T follicular helper cell (primary cell): ENCODE results near the gene S100A5.

Experiments
- DNase-seq: peaks from one replicate; pipeline ENCODE4 v3.0.0-alpha.2; 2020; ENCODE audit warnings: low read depth

The S100A5 gene

DNA sequence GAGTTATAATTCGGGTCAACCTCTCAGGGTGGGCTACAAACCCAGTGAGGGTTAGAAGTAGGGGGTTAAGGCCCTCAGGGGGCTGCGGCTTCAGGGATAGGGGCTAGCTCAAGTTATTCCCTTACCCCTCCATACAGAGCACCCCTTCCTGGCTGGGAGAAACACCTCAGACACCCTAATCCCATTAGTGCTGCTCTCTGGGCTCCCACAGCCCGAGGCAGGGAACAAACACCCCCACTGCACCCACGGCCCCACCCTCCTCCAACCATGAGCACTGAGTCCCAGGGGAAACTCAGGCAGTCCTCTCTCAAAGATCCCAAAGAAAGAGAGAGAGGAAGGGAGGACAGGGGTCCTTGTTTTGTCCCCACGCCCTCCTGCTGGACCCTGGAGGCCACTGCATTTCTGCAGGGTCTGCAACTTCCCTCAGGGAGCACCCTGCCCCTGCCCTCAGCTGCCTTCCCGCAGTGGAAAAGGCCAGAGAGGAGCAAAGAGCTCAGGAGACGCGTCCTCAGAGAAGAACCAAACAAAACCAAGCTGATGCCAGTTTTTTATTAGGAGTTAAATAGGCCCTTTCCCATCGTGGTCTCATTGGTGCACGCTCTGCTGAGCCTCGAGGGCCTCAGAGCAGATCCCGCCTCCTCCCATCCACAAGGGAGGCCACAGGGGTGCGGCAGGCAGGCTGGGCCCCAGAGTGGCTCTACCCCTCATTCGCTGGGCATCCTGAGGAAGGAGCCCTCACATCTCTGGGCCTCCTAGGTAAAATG, 6.2 kb upstream of the S100A5 start:
- no peak for DNase-seq

DNA sequence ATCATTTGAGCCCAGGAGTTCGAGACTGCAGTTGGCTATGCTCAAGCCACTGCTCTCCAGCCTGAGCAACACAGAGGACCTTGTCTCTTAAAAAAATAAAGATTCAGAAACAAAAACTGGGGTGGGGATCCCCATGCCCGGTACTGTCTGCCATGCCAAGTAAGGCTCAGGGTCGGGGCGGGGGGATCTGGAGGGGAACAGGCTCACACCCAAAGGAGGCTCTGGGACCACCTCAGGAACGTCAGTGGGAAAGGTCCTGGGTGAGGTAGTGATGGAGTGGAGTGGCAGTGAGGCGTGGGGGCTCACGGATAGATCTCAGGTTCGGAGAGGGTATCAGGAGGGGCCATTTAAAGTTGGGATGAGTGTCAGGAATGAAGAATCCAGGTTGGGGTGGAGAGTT, 5.6 kb upstream of the S100A5 start:
- DNase-seq, result no peak

DNA sequence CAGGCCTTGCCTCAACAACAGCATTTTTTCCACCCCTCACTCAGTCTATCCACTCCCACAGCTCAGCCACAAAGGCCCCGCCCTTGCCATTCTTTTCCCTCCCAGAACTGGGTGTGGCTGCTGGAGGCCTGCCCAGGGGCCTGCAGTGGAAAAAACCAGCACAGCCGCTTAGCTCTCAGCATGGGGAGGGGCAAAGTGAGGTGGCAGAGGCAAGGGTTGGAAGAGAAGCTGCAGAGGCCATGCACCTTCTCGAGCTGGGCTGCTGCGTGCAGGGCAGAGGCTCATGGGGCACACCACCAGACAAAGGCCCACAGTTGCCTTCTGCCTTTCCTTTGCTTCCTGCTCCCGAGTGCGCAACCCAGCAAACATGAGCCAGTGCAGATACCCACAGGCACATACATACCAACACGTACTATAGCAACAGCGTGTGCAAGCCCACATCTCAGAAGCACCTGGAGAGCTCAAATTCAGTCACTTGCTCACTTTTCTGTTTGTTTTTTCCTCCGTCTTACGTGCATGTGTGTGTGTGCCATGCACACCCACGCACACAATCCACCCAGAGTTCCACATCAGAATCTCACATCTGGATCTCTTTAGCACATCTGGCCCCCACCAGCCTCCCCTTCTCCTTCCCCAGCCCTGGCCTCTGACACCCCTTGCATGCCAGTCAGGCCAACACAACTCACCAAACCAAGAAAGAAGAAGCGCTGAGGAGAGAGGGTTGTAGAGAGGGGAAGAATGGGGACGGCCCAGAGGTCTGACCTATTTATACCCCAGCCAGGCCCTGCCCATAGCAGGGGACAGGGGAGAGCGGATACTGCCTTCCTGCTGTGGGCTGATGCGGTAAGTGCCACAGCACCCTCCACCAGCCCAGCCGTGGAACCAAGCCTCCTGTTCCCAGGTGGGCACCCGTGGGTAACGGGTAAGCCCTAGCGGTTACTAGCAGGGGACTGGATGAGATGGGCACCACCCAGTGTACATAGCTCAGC, 4.6 kb upstream of the S100A5 start, which contains the start of gene S100A4:
S100A4 (minus strand) TSS at position 740 of the 989 bp plus-strand sequence. CDS start 1,012 bp downstream, outside the sequence.
- DNase-seq, result peak; percentile 70

DNA sequence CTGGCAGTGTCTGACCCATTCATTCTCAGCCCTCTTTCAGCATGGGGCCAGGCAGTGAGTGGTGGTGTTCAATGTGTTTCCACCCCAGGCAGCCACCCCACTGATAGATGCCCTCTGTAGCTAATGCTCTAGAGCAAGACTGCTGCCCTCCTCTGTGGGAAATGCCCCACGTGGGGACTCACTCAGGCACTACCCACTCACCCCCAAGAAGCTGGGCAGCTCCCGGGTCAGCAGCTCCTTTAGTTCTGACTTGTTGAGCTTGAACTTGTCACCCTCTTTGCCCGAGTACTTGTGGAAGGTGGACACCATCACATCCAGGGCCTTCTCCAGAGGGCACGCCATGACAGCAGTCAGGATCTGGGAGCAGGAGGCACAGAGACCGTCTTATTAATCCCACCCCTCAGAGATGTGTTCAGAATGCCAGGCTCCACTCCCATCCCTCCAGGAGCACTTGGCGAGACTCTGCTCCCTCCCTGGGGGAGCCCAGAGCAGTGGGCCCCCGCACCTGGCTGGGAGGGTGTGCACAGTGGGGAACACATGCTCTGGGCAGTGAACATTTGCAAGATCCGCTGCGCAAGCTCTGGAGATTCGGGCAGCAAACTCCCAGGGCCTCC, 3.8 kb upstream of the S100A5 start:
- DNase-seq, result no peak

DNA sequence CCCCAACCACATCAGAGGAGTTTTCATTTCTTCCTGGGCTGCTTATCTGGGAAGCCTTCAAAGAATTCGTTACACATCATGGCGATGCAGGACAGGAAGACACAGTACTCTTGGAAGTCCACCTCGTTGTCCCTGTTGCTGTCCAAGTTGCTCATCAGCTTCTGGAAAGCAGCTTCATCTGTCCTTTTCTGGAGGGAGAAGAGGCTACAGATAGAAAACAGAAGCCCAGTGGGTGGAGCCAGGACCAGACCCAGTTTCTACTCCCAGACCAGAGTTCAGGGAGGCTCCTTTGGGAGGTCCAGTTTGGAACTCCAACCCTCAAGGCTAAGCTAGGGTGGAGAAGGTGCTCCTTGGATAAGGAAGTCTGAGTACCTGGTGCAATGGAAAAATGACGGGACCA, 3.0 kb upstream of the S100A5 start:
- DNase-seq, result no peak

DNA sequence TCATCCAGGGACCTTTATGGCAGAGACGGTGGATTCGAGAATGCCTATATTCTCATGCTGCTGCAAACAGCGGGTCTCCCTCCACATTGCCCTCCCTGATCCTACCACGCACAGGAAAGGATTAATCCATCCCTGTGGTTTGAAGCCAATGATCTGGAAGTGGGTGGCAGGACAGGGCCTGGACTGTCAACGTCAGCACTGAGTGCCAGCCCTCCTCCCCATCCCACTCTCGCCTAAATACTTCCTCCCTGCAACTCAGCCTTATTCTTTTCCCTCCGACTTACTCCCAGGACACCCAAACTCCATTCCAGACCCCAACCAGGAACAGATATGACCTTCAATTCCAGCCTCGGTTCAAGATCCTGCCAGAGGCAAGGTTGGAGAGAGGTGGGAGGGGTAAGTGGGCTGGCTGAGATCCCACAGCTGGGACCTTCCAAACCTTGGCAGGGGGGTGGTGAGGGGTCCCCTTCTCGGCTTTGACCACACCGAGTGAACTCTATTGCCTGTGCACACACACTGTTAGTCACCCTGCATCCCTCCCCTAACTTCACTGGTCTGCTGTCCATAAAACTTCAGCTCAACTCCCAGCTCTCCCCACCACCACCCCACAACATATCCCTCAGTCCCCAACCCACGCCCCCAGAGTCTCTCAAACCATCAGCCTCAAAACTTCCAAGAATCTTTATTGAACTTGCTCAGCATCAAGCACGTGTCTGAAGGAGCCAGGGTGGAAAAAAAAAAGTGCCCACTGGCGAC, 2.4 kb upstream of the S100A5 start:
- DNase-seq, result no peak

DNA sequence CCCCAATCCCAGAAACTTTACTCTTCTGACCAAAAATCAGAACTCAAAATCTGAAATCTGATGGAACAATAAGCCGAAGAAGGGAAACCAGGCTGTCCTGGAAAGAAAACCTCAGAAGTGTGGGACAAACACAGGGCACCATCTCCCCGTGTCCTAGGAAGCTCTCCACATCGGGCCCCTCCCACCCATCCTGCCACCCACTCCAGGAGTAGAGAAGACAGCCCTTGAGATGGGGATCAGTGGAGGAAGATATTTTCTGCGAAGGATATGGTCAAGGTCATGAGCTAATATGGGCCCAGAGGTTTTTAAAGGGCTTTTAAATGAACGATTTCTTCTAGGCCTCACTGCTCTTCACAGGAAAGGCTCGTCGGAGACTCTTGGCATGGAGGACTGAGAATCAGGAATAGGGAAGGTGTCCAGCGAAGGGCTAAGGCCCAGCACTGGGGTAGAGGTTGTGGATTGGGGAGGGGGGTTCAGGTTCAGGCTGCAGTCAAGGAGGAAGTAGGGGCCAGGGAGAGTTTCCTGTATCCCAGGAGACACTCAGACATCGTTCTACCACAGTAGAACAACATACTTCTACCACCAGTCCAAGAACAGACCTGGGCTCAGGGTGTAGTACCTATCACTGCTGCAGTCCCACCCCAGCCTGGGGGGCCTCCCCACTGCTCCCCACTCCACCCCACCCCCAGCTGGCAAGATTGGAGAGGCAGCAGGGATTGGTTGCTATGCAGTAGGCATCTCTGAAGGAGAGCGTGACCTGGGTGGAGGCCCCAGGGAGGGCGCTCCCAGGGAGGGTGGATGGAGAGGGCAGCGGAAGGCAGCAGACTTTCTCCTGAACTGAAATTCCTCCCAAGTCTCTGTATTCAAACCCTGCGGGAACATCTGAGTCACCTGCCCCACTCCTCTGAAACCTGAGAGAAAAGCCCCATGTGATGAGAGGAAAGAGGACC, 1.2 kb upstream of the S100A5 start:
- DNase-seq, result no peak

DNA sequence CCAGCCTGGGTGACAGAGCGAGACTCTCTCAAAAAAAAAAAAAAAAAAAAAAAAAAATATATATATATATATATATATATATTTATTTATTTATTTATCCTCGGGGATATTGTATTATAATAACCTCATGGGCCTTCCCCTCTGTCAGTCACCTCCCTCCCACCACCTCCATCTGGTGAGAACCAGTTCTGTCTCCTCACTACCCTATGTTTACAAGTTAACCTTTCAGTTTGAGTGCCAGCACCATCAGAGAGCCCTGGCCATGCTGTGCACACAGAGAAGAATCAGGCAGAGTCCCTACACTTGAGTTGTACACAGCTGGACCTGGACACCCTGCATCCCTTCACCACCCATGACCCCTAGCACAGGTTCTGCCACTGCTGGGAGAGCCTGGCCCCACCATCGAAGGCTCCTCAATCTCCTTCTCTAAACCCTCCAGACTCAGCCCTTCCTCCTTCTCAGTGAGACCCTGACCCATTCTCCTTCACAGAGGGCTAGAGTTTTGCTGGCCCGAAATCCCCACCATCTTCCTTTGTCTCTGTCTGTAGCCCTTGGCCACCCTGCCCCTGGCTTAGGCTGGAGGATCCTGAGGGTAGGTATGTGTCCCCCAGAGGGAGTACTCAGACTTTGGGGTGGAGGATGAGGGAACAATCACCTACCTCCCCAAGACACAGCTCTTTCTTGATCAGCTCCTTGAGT, 1.2 kb downstream of the S100A5 start:
- DNase-seq, result no peak

DNA sequence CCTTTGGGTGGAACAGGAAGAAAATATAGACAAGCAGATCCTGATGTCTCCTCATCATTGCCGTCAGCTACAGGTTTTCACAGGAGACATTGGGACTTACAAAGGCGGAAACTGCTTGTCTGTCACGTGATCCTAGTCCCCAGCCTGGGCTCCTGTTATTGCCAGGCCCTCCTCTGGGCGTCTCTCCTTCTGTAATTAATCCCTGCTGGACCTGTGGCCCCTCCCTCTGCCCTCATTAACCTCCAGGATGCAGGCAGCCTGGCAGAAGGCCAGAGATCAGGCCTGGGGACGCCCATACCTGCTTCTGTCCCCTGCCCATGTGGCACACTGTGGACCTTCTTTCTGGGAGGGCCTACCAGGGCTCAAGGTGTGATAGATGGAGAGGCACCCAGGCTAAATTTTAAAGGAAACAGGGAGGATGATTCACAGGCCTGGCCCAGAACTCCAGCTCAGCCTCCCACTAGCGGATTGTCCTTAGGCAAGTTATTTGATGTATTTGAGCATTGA, 2.4 kb downstream of the S100A5 start:
- no peak for DNase-seq

DNA sequence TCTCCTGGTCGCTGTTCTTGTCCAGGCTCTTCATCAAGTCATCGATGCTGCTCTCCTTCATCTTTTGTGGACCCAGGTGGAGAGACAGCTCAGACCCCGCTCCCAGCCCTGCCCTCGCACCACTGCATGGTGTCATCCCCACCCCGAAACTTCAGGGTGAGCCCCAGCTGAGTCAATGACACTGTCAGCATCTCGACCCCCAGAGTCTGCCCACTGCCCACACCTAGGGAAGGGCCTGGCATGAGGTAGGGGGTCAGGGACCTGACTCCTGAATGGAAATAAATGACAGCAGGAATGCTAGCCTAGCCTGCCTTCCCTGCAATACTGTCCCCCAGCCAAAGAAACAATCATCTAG, 3.4 kb downstream of the S100A5 start:
- DNase-seq, result no peak

DNA sequence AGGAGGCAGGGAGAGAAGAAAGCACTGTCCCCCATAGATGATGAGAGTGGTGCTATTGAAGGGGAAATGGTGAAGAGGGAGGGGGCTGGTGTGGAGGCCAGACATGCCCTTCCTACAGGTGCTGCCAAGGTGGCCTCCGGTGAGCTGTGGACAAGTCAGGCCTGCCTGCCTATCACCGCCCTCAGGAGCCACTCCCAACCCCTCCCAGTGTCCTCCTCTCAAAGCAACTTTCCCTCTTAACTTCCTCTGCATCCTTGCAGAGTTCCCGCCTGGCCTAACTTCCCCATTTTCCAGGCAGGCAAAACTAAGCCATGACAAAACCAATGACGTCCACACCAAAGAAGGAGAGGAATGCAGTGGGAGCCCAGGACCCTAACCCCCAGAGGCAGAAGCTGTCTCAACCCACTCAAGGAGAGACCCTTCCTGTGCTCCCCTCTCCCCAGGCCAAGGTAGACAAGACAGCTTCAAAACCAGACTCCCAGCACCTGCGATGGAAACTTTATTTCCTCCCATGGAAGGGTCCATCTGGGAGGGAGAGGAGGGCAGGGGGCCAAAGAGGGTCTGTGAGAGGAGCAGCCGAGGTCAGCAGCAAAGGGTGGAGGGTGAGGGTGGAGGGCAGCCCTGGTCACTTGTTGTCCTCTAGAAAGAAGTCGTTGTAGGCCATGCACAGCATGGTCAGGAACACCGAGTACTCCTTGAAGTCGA, 3.9 kb downstream of the S100A5 start:
- DNase-seq, result no peak

DNA sequence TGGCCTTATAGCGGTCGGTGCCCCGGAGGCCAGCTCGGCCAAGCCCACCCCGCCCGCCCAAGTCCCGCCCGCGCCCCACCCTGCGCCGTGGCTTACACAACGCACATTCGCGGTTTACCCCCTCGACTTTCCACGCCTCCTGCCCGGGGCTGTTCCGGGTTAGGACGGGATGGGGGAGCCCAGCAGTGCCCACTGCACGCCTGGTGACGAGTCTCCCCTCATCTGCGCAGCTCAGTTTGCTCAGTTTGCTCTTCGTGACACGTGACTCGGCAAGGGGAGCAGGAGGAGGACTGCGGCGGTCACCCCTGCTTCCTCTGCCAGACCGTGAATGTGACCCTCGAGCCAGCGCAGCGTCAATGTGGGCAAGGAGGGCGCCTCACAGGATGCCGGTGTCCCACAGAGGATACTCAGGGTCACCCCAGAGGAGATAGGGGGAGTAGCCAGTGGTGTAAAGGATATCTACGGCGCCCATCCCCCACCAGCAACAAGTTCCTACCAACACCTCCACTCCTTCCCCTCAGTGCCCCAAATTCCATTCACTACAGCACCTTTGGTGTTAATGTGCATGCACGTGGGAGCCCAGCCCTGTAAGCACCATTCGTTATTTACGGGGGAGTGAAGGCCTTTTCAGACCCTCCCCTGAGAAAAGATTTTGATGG, 4.6 kb downstream of the S100A5 start:
- DNase-seq, result peak; percentile 74

DNA sequence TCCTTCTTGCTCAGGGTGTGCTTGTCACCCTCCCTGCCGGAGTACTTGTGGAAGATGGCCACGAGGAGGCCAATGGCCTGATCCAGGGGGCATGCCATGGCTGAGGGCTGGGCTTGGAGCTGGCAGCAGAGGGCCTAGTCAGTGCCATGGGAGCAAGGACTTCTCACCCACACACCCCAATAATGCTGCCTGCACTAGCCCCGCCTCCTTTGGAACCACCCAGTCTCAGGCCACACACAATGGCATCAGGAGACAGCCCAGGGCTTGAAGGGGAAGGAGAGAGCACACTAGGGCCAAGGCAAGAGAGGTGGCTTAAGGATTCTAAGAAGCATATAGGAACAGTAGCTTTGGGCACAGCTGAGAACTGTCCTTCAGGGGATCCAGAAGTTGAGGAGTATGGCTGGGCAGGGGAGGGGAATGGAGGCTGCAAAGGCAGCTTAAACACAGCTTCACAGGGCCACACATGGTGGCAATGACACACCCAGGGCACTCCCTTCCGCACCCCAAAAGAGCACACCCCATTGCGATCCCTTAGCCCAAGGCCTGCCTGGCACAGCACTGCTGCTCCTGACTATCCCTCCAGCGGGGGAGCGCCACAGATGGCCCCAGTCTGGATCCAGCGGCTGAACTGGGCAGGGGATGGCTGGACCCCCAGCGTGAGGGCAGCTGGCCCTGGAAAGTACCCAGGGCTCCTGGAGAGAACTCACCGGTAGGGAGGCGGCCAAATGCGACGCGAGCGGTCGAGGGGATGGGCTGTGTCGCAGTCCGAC, 5.3 kb downstream of the S100A5 start, which contains the start of gene S100A6:
S100A6 (minus strand) TSS at position 750 of the 770 bp plus-strand sequence; CDS start at position 98, 652 bp downstream.
- DNase-seq, result no peak

DNA sequence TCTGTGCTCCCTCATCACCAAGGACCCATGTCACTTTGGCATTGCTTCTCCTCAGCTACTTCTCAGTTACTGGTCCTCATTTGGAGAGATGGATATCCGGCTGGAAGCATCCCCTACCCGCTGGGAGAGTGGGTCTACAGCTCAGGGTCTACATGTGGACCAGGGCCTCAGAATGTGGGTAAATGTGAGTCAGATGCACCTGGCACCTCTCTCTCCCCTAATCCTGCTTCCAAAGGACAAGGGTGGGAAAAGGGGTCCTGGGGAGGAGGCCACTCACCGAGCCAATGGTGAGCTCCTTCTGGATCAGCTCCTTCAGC, 5.9 kb downstream of the S100A5 start:
- no peak for DNase-seq

DNA sequence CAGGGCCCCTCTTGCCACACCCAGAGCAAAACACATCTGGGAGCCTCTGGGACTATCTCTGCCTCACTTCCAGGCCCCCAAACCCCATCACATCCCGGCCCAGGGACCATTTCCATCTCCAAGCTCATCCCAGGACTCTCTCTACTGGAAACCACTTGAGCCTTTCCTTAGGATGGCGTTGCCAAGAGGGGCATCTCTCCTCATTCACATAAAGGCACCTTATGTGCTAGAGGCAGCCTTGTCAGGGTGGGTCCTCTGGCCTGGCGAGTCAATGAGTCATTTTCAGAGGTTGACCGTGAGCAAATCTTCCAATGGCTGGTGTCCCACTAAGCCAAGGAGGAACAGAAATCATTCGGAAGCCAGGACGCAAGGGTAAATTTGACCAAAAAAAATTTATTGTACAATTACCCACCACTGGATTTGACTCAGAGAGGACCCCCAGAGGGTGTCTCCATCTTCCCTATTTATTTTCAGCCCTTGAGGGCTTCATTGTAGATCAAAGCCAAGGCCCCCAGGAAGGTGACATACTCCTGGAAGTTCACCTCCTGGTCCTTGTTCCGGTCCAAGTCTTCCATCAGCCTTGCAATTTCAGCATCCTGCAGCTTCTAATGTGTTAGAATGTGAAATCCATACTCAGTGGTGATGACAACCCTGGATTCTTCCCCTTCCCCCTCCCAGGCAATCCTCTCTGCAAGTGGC, 6.4 kb downstream of the S100A5 start:
- DNase-seq, result no peak

DNA sequence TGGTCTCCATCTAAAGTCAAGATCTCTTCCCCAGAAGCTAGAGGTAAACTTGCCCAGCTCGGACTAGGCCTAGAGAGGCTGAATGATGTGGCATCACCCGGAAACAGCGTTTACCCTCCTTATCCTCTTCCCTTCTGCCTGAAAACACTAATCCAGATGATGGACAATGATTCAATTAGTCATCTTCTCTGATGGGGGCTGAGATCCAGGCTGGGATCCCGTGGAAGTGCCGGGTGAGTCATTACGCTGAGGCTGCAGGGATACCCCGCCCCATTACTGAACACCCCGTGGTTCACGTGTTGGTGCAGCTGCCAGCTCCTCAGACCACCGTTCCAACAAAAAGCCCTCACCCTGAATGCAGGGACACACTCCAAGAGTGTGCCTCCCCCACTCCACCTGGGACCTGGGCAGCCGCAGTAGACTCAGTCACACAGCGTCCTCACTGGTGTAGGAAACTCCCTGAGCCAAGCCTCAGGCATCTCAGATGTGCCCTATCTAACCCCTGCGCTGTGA, 7.0 kb downstream of the S100A5 start:
- DNase-seq, result no peak
